Measurements from ENCODE around the gene PARVB.

PARVB gene

DNA sequence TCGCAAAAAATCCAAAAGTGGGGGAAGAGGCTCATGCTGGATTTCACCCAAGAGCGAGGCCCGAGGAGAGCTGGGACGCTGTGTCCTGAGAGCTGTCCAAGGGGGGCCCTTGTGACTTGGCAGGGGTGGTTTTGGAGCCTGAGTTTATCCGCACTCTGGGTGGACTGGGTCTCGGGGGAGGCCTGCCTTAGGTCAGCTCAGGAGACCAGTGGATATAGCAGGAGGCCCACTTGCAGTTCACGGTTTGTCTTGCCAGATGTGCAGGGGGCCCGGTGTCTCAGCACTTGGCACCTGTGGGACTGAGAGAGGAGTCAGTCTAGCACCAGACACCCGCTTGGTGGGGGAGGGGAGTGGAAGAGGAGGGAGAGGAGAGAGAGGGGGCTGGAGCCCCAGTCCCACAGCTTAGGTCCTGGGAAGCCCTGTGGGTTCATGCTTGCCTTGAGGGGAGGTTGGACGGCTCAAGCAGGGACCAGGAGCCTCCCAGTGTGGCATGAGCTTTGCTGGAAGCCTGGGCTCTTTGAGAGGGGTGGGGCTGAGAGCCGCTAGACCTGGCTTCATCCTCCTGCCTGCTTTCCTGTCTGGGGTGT, 33.4 kb downstream of the PARVB start:
- no peak for ATAC-seq

DNA sequence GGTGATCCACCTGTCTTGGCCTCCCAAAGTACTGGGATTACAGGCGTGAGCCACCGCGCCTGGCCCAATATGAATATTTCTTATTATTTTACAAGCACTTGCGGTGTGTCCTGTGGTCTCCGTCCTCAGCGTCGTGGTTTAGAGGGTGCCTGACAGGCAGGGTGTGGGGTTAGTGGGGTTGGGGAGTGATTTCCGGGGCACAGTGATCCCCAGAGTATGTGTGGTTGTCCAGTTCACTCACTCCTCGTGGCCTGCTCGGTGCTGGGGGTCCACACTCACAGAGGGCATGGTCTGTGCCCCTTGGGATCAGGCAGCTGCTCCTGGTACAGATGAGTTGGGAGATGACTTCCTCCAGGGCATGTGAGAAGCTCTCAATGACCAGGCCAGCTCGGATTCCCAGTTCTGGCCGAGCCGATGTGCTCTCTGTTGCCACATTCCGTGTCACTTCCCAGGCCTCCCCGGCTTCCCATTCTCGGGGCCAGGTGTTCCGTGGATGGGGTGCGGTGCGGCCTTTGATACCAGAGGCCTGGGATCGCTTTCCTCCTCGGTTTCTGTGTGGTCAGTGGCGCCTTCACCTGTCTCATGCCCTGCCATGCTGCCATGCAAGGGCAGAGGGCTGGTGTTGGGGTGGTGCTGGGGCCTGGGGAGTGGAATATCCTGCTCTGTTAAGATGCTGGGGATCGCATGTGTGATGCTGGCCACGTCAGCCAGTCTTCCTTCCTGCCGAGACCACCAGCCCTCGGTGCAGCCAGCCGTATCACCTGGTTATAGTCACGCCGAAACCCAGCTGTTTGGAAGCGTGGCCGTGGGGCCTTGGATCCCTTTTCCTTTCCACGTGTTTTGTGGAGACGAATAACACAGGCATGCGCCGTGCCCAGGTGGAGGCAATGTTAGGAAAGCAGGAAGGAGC, 39.6 kb downstream of the PARVB start:
- no peak for ATAC-seq

GRCh38 chr22:44067033-44067432, 42.9 kb downstream of the PARVB start:
- no peak for ATAC-seq

GRCh38 chr22:44067901-44068300, 43.8 kb downstream of the PARVB start:
- ATAC-seq = no peak

- peak; percentile 17 to 51 for ATAC-seq
These were observed 44.5 kb downstream of the PARVB start for GRCh38 chr22:44068422-44069191.

- no peak for ATAC-seq
These were observed 45.9 kb downstream of the PARVB start for GRCh38 chr22:44070029-44070428.

DNA sequence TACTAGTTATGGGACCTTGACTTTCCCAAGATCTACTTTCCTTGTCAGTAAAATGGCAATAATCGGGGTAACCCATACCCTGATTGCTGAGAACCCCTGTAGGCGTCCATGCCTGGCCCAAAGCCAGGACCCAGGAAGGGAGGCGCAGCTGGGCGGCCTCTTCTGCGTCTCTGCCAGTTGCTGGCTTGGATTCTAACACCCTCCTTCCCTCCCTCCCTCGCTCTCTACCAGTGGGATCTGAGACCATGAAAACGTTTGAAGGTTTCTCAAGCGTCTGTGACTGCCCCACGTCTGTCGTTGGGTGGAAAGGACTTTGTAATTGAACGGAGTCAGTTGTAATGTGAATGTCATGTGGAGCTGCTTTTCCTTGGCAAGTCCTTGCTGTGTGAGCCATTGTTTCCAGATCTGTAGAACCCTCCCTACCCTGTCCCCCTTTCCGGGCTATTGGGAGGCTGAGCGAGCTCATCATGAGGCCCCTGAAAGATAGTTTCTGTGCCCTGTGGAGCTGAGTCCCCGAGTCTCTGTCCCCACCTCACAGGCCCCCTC, 47.8 kb downstream of the PARVB start:
- ATAC-seq = no peak

GRCh38 chr22:44074337-44074984, 50.4 kb downstream of the PARVB start:
- ATAC-seq = no peak

DNA sequence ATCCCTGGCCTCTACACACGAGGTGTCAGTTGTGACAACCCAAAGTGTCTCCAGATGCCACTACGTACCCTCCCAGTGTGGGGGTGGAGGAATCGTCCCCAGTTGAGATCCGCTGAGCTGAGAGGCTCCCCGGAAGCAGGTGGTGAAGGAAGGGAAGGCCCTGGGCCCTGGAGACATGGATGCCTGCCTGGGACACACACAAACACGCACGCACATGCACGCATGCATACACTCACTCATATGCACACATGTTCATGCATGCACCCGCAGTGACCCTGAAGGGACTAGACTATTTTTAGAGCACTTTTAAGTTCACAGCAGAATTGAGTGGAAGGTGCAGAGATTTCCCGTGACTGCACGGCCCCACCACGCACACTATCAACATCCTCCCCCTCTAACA, 50.9 kb downstream of the PARVB start:
- ATAC-seq = no peak

DNA sequence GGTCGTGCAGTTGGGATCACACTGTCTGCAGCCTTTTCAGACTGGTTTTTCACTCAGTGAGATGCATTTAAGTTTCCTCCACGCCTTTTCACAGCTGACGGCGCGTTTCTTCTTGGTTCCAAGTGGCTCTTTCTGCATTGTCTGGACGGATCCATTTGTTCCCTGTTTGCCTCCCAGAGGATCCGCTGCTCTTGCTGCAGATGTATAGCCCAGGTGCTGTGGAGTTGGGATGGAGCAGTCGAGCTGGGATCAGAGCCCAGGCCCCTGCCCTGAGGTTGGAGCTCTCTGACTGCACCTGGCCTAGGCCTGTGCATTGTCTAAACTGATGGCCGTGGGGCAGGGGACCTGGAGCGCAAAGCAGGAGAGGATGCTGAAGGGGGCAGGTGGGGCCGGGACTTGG, 51.6 kb downstream of the PARVB start:
- ATAC-seq = no peak

DNA sequence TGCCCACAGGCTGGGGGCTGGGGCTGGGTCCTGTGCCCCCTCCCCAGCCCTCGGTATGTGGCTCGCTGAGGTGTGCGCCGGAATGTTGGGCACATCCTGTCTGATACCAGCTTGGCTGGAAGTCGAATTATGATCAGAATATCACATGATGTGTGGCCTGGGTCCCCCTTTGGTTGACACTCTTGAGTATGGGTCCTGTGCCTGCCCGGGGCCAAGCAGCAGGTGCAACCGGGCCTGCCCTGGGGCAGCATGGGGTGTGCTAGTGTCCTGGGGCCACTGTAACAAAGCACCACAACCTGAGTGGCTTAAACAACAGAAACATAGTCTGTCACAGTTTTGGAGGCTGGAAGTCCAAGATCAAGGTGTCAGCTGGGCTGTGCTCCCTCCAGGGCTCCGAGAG, 52.7 kb downstream of the PARVB start:
- ATAC-seq = no peak

- ATAC-seq = peak; percentile 36 to 48
These were observed 57.1 kb downstream of the PARVB start for GRCh38 chr22:44080936-44081861.

DNA sequence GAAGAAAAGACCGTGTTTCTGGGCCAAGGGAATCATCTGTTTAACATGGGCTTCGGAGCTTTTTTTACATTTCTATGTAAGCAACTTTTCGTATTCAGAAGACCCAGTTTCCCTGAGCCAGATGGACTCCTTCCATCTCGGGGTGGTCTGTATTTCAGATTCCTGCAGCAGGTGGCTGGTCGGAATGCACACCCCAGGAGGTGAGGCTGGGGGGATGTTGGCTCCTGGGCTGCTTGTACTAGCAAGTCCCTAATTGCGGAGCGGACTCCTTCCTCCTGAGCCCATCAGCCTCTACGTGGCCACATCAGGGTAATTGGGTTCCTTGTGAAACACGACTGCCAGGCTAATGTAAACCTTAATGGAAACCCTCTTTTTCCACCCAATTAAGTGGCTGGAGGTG, 58.7 kb downstream of the PARVB start:
- ATAC-seq = no peak

DNA sequence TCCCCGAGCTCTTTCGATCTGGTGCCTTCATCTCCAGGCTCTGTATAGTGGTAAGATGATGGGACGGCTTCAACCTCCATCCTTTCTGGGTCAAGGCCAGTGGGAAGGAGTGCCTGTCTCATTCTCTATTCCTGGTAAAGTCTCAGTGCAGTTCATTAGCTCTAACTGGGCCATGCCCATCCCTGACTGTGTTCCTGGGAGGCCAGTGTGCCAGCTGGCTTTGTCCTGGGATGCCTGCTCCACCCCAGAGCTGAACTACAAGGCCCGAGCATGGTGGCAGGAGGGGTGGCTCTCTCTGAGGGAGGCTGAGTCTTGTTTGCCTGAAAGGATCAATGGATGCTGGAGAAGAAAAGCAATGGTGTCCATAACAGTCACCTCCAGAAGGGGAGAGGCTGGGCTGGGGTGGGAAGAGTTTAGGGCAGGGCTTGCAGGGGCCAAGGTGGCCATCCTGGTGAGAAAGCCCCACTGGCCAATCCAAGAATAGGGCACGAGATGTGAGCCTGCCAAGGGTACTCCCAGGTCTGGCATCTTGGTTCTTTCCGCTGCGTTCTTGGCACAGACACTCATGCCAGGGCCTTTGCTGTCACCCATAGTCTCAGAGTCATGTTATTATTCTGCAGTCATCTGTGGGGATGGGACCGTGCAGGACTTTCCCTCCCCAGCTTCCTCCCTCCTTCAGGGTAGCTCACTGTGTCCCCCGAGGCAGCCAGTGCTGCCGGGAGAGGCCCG, 60.1 kb downstream of the PARVB start:
- no peak for ATAC-seq

GRCh38 chr22:44085743-44086270, 61.7 kb downstream of the PARVB start:
- peak in 1 of 2 donors; percentile 20 for ATAC-seq

- ATAC-seq = no peak
These were observed 62.4 kb downstream of the PARVB start for GRCh38 chr22:44086271-44087088.

- ATAC-seq = no peak
These were observed 63.0 kb downstream of the PARVB start for GRCh38 chr22:44087089-44087430.

DNA sequence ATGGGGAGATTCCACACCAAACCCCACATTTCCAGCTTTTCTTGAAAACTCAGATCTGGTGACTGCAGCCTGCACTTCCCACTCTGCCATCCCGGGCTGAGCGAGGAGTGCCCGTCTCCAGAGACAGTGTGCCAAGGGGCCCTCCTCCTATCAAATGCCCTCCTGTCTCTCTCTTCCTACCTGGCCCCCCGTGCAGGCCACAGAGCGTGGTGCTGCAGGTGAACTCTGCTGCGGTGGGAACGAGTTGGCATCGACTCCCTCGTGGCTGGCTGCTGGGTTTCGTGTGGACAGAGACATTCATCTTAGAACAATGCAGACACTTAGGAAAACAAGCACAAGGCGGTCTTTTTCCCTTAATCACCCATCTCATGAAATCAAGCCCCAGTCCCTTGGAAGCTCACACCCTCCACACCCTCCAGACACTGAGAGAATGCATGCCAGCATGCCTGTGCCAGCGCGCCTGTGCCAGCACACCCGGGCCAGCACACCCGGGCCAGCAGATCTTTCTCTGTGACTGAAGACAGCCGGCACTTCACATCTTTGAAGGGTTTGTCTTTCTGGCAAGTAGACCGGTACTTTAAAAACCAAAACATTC, 65.0 kb downstream of the PARVB start:
- no peak for ATAC-seq

Data from activated CD4-positive, CD25-positive, alpha-beta regulatory T cell treated with anti-CD3 and anti-CD28 coated beads, Interleukin-2, amount 50 U/mL, for 24 hours (primary cell).